ENCODE measurements around the gene MEF2C. TPM values are rescaled to one million over a fixed set of nuclear protein-coding genes. Genes with fewer than 3 reads are reported as not detected.

MEF2C gene
- total RNA-seq, 1 donor from 2014 or later = 20.5 TPM

DNA sequence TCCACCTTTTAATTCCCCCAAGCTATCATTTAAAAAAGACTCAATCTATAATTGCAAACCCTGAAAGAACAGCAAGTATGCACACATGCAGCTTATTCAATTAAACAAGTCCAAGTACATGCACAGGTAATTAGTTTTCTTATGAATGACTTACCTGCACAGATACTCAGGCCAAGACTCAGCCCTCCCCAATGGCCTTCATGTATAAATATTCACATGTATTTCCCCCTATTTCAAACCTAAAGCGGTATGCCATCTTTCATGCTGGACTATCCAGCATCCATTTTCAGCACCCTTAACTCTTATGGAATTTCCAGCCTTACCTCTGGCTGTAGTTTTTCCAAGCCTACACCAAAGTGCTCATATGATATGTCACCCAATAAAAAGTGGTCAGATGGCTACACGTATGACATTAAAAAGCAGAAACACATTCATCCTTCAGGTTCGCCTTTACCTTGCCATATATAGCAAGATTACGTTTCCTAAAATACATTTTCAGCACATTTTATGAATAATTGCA, 205.5 kb downstream of the MEF2C start:
- TF ChIP-seq EZH2 (IDR thresholded peaks at IDR 0.05; ENCODE audit: insufficient read depth, low read length) = no peak
- TF ChIP-seq, protein P1, sequence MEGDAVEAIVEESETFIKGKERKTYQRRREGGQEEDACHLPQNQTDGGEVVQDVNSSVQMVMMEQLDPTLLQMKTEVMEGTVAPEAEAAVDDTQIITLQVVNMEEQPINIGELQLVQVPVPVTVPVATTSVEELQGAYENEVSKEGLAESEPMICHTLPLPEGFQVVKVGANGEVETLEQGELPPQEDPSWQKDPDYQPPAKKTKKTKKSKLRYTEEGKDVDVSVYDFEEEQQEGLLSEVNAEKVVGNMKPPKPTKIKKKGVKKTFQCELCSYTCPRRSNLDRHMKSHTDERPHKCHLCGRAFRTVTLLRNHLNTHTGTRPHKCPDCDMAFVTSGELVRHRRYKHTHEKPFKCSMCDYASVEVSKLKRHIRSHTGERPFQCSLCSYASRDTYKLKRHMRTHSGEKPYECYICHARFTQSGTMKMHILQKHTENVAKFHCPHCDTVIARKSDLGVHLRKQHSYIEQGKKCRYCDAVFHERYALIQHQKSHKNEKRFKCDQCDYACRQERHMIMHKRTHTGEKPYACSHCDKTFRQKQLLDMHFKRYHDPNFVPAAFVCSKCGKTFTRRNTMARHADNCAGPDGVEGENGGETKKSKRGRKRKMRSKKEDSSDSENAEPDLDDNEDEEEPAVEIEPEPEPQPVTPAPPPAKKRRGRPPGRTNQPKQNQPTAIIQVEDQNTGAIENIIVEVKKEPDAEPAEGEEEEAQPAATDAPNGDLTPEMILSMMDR (IDR thresholded peaks at IDR 0.05; ENCODE audit: insufficient read depth, low read depth, low read length) = no peak
- peaks cover under 1% of the 10 kb centered on the region for H4K20me1 ChIP-seq (ENCODE audit: insufficient read depth, low read length)
- no peaks in the 10 kb centered on the region for H3K36me3 Mint-ChIP-seq (ENCODE audit: low read depth, unreplicated experiment)
- no peaks in the 10 kb centered on the region for H3K9me3 Mint-ChIP-seq (ENCODE audit: unreplicated experiment)
- H3K4me3 ChIP-seq (ENCODE audit: insufficient read depth, low read depth, low read length) = peak overlapping the region; percentile 83
- H3K27ac Mint-ChIP-seq (ENCODE audit: unreplicated experiment) = no peak overlapping the region
- H3K4me1 ChIP-seq (ENCODE audit: insufficient read depth, low read length) = peaks cover 30% of the 10 kb centered on the region
- peak overlapping the region; percentile 24 for H3K27ac ChIP-seq (ENCODE audit: low read depth, low read length)
- peaks cover 65% of the 10 kb centered on the region for H3K27me3 Mint-ChIP-seq (ENCODE audit: low read depth, unreplicated experiment)
- no peaks in the 10 kb centered on the region for H3K9me3 ChIP-seq (ENCODE audit: insufficient read depth, low read depth, low read length)
- H3K79me2 ChIP-seq (ENCODE audit: insufficient read depth, low read length) = peaks cover 85% of the 10 kb centered on the region
- peak overlapping the region; percentile 91 for H3K9ac ChIP-seq (ENCODE audit: low read length)
- peak overlapping the region; percentile 51 for H3K4me3 Mint-ChIP-seq (ENCODE audit: unreplicated experiment)
- H3K27me3 ChIP-seq (ENCODE audit: insufficient read depth, low read length) = peaks cover 12% of the 10 kb centered on the region
- FAIRE-seq = no peak
- H3K4me2 ChIP-seq (ENCODE audit: low read length) = peak overlapping the region; percentile 91
- peak overlapping the region; percentile 68 for H2AFZ ChIP-seq (ENCODE audit: low read depth, low read length)
- peaks cover 14% of the 10 kb centered on the region for H3K4me1 Mint-ChIP-seq (ENCODE audit: low read depth, unreplicated experiment)
- no peaks in the 10 kb centered on the region for H3K36me3 ChIP-seq (ENCODE audit: insufficient read depth, low read length)
- DNase-seq (ENCODE audit: low read depth) = no peak

DNA sequence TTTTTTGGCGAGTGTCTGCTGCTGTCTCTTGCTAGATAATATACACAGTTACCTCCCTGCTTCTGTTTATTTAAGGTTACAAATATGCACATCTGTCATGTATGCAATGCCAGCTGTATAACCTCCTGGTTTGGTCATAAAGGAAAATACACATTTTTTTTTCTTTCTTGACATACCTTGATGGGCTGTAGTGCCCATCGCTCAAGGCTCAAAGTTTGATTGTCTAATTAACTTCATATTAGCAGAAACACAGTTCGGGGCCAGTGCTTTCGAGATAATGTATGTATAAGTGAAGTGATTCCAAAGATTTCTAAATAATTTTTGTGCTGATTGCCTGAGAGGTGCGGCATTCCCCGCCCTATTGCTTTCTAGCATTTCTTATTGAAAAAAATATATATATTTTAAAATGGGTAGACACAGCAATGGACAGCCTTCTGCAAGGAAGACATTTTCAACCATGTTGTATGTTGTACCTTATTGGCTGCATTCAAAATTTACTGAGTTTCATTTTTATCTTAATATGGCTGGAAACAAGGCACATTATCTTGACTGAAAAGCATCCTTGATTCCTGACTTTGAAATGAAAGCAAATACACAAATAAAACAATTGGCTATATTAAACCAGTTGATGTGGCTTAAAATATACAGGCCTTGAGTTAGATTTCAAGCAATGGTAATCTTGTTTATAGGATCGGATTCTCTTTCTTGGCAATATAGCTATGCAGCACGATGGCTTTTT, 206.2 kb downstream of the MEF2C start:
- Mint-ChIP-seq H3K36me3 (ENCODE audit: low read depth, unreplicated experiment) (no peaks in the 10 kb centered on the region), H3K27me3 (ENCODE audit: low read depth, unreplicated experiment) (peaks cover 67% of the 10 kb centered on the region), H3K4me3 (ENCODE audit: unreplicated experiment) (peak overlapping the region; percentile 77), H3K9me3 (ENCODE audit: unreplicated experiment) (no peaks in the 10 kb centered on the region), H3K4me1 (ENCODE audit: low read depth, unreplicated experiment) (peaks cover 18% of the 10 kb centered on the region), H3K27ac (ENCODE audit: unreplicated experiment) (peak overlapping the region; percentile 44)
- Histone ChIP-seq H3K36me3 (ENCODE audit: insufficient read depth, low read length) (no peaks in the 10 kb centered on the region), H3K9me3 (ENCODE audit: insufficient read depth, low read depth, low read length) (no peaks in the 10 kb centered on the region), H3K27ac (ENCODE audit: low read depth, low read length) (peak overlapping the region; percentile 93), H2AFZ (ENCODE audit: low read depth, low read length) (no peak overlapping the region), H3K79me2 (ENCODE audit: insufficient read depth, low read length) (peaks cover 85% of the 10 kb centered on the region), H4K20me1 (ENCODE audit: insufficient read depth, low read length) (peaks cover 7% of the 10 kb centered on the region), H3K9ac (ENCODE audit: low read length) (peak overlapping the region; percentile 91), H3K27me3 (ENCODE audit: insufficient read depth, low read length) (peaks cover 12% of the 10 kb centered on the region), H3K4me3 (ENCODE audit: insufficient read depth, low read depth, low read length) (peak overlapping the region; percentile 83), H3K4me1 (ENCODE audit: insufficient read depth, low read length) (peaks cover 35% of the 10 kb centered on the region), H3K4me2 (ENCODE audit: low read length) (peak overlapping the region; percentile 91)
- peak; percentile 15 for DNase-seq (ENCODE audit: low read depth)
- TF ChIP-seq, protein P1 (IDR thresholded peaks at IDR 0.05; ENCODE audit: insufficient read depth, low read depth, low read length) = no peak
- TF ChIP-seq EZH2 (IDR thresholded peaks at IDR 0.05; ENCODE audit: insufficient read depth, low read length) = no peak
- no peak for FAIRE-seq
